VCaP (cell line): Measurements from ENCODE around the gene CFAP53.
A peak's percentile ranks its signal among the peaks of the same experiment; 100 is the strongest.
"Not testable (repeated sequence)": the region's sequence is repeated elsewhere in the genome, so short reads cannot be mapped to it uniquely, and the experiment has no call there.

Experiments
- H3K27ac ChIP-seq: fragments of 450-650 bp; 2 replicates; pipeline ENCODE4 v1.5.1; 2017
- CTCF ChIP-seq: fragments of 450-650 bp; conservative IDR thresholded peaks from 2 replicates; pipeline ENCODE4 v1.5.1; 2017; ENCODE audit warnings: mild to moderate bottlenecking, moderate library complexity

Gene CFAP53

GRCh38 chr18:50249576-50249975 is 16.7 kb downstream of the CFAP53 start:
- no peak overlapping the region for H3K27ac ChIP-seq

GRCh38 chr18:50247561-50247960 is 18.7 kb downstream of the CFAP53 start:
- H3K27ac ChIP-seq = no peak overlapping the region
- TF ChIP-seq CTCF = no peak

More at GRCh38 chr18:50249576-50249975, 16.7 kb downstream of the CFAP53 start:
- no peak for TF ChIP-seq CTCF

- not testable (repeated sequence) for H3K27ac ChIP-seq
These were observed 24.5 kb downstream of the CFAP53 start for GRCh38 chr18:50241768-50242167.

- TF ChIP-seq CTCF = no peak
- no peak overlapping the region for H3K27ac ChIP-seq
These were observed 26.2 kb downstream of the CFAP53 start for GRCh38 chr18:50240080-50240563.

GRCh38 chr18:50232419-50232818 is 33.9 kb downstream of the CFAP53 start:
- no peak for TF ChIP-seq CTCF
- no peak overlapping the region for H3K27ac ChIP-seq

- H3K27ac ChIP-seq = no peak overlapping the region
- no peak for TF ChIP-seq CTCF
These were observed 34.7 kb downstream of the CFAP53 start for GRCh38 chr18:50231621-50232020.

GRCh38 chr18:50220249-50220648 is 46.0 kb downstream of the CFAP53 start:
- not testable (repeated sequence) for H3K27ac ChIP-seq

- H3K27ac ChIP-seq = no peak overlapping the region
- TF ChIP-seq CTCF = peak; percentile 75
These were observed 47.7 kb downstream of the CFAP53 start for GRCh38 chr18:50218432-50219197.

- no peak overlapping the region for H3K27ac ChIP-seq
- no peak for TF ChIP-seq CTCF
These were observed 57.0 kb downstream of the CFAP53 start for GRCh38 chr18:50209311-50209710.
